Stomach (tissue), 9 donors: Measurements from ENCODE around the gene CCND1. TPM values are rescaled to one million over a fixed set of nuclear protein-coding genes. Genes with fewer than 3 reads are reported as not detected.

Experiments used
- DNase-seq, 2 donors: peaks; one replicate each; pipeline versions ENCODE4 v3.0.0 to v3.0.0-alpha.2; 2013 to 2019
- H3K27ac ChIP-seq, 5 donors: fragments of 200-600 bp in 4 of 5; sonication (generic) in 4 of 5; one replicate each; pipeline ENCODE4 v1.5.1; 2013 to 2019; ENCODE audit warnings: mild to moderate bottlenecking in 1 of 5, moderate library complexity in 1 of 5
- H3K27me3 ChIP-seq, 3 donors: fragments of 200-600 bp; sonication (generic); one replicate each; pipeline ENCODE4 v1.5.1; 2017 to 2019; ENCODE audit warnings: mixed run types in 1 of 3
- H3K36me3 ChIP-seq, 4 donors: fragments of 200-600 bp; sonication (generic); 1 replicate in 3 of 4; 2 replicates in 1 of 4; pipeline ENCODE4 v1.5.1; 2016 to 2019
- H3K4me1 ChIP-seq, 4 donors: fragments of 200-600 bp; sonication (generic); one replicate each; pipeline ENCODE4 v1.5.1; 2016 to 2019
- H3K4me3 ChIP-seq, 4 donors: fragments of 200-600 bp; sonication (generic) in 3 of 4; one replicate each; pipeline ENCODE4 v1.5.1; 2016 to 2019; ENCODE audit warnings: mild to moderate bottlenecking in 1 of 4
- H3K9me3 ChIP-seq, 4 donors: fragments of 200-600 bp; sonication (generic); one replicate each; pipeline ENCODE4 v1.5.1; 2016 to 2019
- EP300 ChIP-seq: sonication (generic); formaldehyde crosslinking; IDR thresholded peaks from one replicate; pipeline ENCODE4 v1.6.1; 2017; ENCODE audit warnings: antibody characterized with exemption
- POLR2A ChIP-seq, 4 donors: fragments of 450-650 bp; IDR thresholded peaks; one replicate each; pipeline ENCODE4 v1.6.1; 2016; ENCODE audit warnings: antibody characterized with exemption in 4 of 4, control low read depth in 2 of 4, mild to moderate bottlenecking in 1 of 4, moderate library complexity in 1 of 4
- POLR2AphosphoS5 ChIP-seq, 3 donors: sonication (generic); formaldehyde crosslinking; IDR thresholded peaks; one replicate each; pipeline ENCODE4 v1.6.1; 2016; ENCODE audit warnings: antibody characterized with exemption in 3 of 3
- WGBS, 5 donors: extraction: QIAGEN DNeasy Blood & Tissue Kit in 3 of 5; methylation state at CpG; one replicate each; pipeline versions ENCODE4 v1.1.5 to v1.1.7; 2013 to 2018; 5-methylcytosine and 5-hydroxymethylcytosine counted together
- intact Hi-C: fragments of 100-400 bp; cut with DNase I; formaldehyde crosslinking; loops from one replicate; pipeline ENCODE4 v1.15.1; 2023; ENCODE audit warnings: low total_unique reads
- polyA plus RNA-seq, 3 donors: library from polyadenylated mRNA; stranded (reverse); fragments of 200-250 nt; gene quantifications; one replicate each; pipeline ENCODE4 v1.2.3, GENCODE V29; 2013
- total RNA-seq, 5 donors: library from RNA; depleted of rRNA; stranded (reverse); fragments of >200 nt; gene quantifications; one replicate each; pipeline versions ENCODE4 v1.1.0 to v1.2.3, GENCODE V29; 2014 to 2016
- TF ChIP-seq, protein P1 (sequence below), 7 experiments: fragments of 450-650 bp in 4 of 7; fragments of 200-600 bp in 3 of 7; sonication (generic) in 3 of 7; IDR thresholded peaks; one replicate each; pipeline ENCODE4 v1.5.1; 2016 to 2019; ENCODE audit warnings: antibody characterized with exemption in 7 of 7, control low read depth in 2 of 7, mild to moderate bottlenecking in 1 of 7
- donor health status: healthy with polysubstance abuse.
- donor health status: Bipolar disorder and iron deficiency.
- donor health status: healthy.

Gene CCND1
- total and polyA plus RNA-seq, 8 donors = 17.6 to 293 (median 55.1) TPM

DNA sequence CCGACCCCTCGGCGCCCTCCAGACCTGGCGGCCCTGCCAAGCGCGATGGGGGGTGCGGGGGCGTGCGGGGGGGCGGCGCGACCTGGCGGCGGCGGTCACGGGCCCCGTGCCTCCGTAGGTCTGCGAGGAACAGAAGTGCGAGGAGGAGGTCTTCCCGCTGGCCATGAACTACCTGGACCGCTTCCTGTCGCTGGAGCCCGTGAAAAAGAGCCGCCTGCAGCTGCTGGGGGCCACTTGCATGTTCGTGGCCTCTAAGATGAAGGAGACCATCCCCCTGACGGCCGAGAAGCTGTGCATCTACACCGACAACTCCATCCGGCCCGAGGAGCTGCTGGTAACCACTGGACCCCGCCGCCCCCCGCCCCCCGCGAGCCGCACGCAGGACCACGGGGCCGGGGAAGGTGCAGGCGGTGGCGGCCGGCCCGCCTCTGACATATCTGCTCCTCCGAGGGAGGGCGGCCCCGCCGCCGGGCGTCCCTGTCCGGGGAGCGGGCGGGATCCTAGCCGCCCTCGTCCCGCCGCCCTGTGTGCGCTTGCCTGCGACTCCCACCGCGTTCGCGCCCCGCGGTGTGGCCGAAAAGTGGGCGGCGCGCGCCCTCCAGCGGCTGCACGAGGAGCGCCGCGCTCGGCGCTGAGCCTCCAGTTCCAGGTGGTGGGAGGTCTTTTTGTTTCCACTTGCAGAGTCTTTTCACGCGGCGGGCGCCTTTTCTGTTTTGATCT is 2.1 kb downstream of the CCND1 start:
- Histone ChIP-seq H3K4me1 (peaks cover 59 to 73% (median 71%) of the 10 kb centered on the region in 4 donors), H3K9me3 (no peaks in the 10 kb centered on the region), H3K27ac (peak overlapping the region; percentile 84 to 92 (median 87)), H3K27me3 (peaks cover 0 to 78% (median 37%) of the 10 kb centered on the region in 3 donors), H3K4me3 (peak overlapping the region; percentile 73 to 89 (median 87)), H3K36me3 (peaks cover 2 to 33% (median 20%) of the 10 kb centered on the region in 4 donors)
- TF ChIP-seq POLR2AphosphoS5 (IDR thresholded peaks at IDR 0.05) (peak; percentile 36 to 76 (median 41)), POLR2A (IDR thresholded peaks at IDR 0.05) (no peak), EP300 (no peak)
- TF ChIP-seq, protein P1, sequence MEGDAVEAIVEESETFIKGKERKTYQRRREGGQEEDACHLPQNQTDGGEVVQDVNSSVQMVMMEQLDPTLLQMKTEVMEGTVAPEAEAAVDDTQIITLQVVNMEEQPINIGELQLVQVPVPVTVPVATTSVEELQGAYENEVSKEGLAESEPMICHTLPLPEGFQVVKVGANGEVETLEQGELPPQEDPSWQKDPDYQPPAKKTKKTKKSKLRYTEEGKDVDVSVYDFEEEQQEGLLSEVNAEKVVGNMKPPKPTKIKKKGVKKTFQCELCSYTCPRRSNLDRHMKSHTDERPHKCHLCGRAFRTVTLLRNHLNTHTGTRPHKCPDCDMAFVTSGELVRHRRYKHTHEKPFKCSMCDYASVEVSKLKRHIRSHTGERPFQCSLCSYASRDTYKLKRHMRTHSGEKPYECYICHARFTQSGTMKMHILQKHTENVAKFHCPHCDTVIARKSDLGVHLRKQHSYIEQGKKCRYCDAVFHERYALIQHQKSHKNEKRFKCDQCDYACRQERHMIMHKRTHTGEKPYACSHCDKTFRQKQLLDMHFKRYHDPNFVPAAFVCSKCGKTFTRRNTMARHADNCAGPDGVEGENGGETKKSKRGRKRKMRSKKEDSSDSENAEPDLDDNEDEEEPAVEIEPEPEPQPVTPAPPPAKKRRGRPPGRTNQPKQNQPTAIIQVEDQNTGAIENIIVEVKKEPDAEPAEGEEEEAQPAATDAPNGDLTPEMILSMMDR (IDR thresholded peaks at IDR 0.05) = peak in 5 of 7 experiments; percentile 71 to 95 (median 87)
- WGBS, 5 donors = 0 to 5% (median 1%) methylated on average over 4 to 81 of the region's 81 CpGs
- peak; percentile 85 to 95 for DNase-seq
- intact Hi-C loops = loop anchor here (10.0 kb wide), 1 partner anchor 358 kb away; no protein-coding TSS in a partner anchor

DNA sequence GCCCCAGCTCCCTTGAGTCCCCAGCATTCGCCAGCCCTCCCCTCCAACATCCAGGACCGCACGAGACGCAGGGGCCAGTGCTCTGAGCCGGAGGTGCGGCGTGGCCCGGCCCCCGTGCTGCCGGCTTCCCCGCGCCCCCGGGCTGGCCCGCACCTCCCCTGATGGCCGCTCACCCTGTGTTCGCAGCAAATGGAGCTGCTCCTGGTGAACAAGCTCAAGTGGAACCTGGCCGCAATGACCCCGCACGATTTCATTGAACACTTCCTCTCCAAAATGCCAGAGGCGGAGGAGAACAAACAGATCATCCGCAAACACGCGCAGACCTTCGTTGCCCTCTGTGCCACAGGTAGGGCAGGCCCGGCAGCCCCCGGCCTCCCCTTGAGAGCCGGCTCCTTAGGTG is 2.7 kb downstream of the CCND1 start:
- H3K27ac ChIP-seq = peak overlapping the region in 4 of 5 donors; percentile 86 to 92 (median 88)
- WGBS, 5 donors = 31 to 48% (median 34%) methylated on average over 14 to 27 of the region's 27 CpGs
- H3K4me1 ChIP-seq = peaks cover 53 to 67% (median 66%) of the 10 kb centered on the region in 4 donors
- DNase-seq = peak in 1 of 2 donors; percentile 35
- peak overlapping the region; percentile 73 to 89 (median 87) for H3K4me3 ChIP-seq
- intact Hi-C loops = loop anchor here (10.0 kb wide), 1 partner anchor 359 kb away; no protein-coding TSS in a partner anchor
- peaks cover 0 to 73% (median 31%) of the 10 kb centered on the region in 3 donors for H3K27me3 ChIP-seq
- H3K9me3 ChIP-seq = no peaks in the 10 kb centered on the region
- TF ChIP-seq EP300 = no peak
- TF ChIP-seq POLR2AphosphoS5 (IDR thresholded peaks at IDR 0.05) = no peak
- no peak for TF ChIP-seq POLR2A (IDR thresholded peaks at IDR 0.05)
- TF ChIP-seq, protein P1 (IDR thresholded peaks at IDR 0.05) = no peak
- H3K36me3 ChIP-seq = peaks cover 4 to 39% (median 26%) of the 10 kb centered on the region in 4 donors

DNA sequence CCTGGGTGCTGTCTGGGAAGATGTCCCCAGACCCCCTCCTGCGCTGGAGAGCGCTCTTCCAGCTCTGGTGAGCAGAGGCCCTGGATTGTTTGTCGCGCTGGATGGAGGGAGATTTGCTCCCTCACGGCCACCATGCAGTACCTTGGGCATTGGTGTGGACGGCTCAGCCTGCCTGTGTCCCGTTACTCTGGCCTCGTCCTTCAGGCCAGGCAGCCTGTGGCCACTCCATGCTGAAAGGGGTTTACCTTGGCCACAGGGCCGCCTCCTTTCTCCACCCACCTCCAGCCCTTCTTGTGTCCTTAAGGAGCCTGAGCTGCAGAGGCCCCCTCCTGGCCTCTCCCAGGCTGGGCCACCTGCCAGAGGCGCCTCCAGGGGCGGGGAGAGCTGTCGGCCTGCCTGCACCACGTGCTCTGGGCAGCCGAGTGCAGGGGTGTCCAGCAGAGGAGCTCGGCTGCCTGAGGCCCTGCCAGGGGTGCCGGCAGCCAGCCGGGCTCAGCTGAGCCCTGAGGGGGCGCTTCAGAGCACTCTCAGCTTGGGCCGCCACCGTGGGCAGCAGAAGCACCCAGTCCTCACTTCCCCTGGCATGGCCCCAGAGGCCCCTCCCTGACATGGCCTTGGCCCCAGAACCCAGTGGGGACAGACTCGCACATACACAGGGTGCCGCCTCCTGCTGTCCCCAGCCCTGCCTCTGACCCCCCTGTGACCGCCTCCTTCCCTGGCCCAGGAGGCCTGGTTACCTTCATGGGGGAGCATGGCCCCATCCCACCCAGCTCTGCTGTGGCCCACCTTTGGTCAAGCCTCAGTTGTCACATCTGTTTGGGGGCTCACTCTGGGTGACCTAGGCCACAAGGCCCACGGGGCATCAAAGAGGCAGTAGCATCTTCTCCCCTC is 3.4 kb downstream of the CCND1 start:
- Histone ChIP-seq H3K36me3 (peaks cover 4 to 46% (median 33%) of the 10 kb centered on the region in 4 donors), H3K27me3 (peaks cover 0 to 66% (median 24%) of the 10 kb centered on the region in 3 donors), H3K9me3 (no peaks in the 10 kb centered on the region), H3K4me3 (peak overlapping the region; percentile 73 to 89 (median 87)), H3K4me1 (peaks cover 47 to 61% (median 59%) of the 10 kb centered on the region in 4 donors), H3K27ac (peak overlapping the region in 3 of 5 donors; percentile 86 to 89 (median 87))
- no peak for TF ChIP-seq EP300
- TF ChIP-seq POLR2A (IDR thresholded peaks at IDR 0.05) = no peak
- TF ChIP-seq, protein P1 (IDR thresholded peaks at IDR 0.05) = peak in 2 of 7 experiments; percentile 3 to 21
- peak in 1 of 3 donors; percentile 40 for TF ChIP-seq POLR2AphosphoS5 (IDR thresholded peaks at IDR 0.05)
- intact Hi-C loops = loop anchor here (10.0 kb wide), 1 partner anchor 360 kb away; no protein-coding TSS in a partner anchor
- WGBS, 5 donors = 24 to 44% (median 29%) methylated on average over 11 to 24 of the region's 24 CpGs
- peak; percentile 87 to 96 for DNase-seq
